Neural cell (in vitro differentiated cells): ENCODE measurements around the gene PRR33. TPM values are rescaled to one million over a fixed set of nuclear protein-coding genes. Genes with fewer than 3 reads are reported as not detected.

Source experiments
- H2AFZ ChIP-seq: fragments of 200-600, 300-800 bp; sonication (generic), shearing (Covaris generic); 2 replicates; pipeline ENCODE4 v1.6.0; 2014; ENCODE audit warnings: low read depth, mild to moderate bottlenecking, antibody characterized with exemption, low read length, moderate library complexity
- H3F3A ChIP-seq: fragments of 200-600 bp; shearing (Covaris generic); 2 replicates; pipeline ENCODE4 v1.6.1; 2016; ENCODE audit warnings: mild to moderate bottlenecking, moderate library complexity, mixed read lengths, antibody characterized with exemption, low read length; ENCODE audit not compliant: insufficient read depth, poor library complexity, severe bottlenecking
- H3K27ac ChIP-seq: fragments of 200-600, 300-800 bp; sonication (generic), shearing (Covaris generic); 2 replicates; pipeline ENCODE4 v1.5.1; 2014; ENCODE audit warnings: mild to moderate bottlenecking, low read length, moderate library complexity
- H3K27me3 ChIP-seq: fragments of 300-800, 200-600 bp; sonication (generic), shearing (Covaris generic); 2 replicates; pipeline ENCODE4 v1.6.0; 2014; ENCODE audit warnings: mild to moderate bottlenecking, low read depth, low read length, moderate library complexity; ENCODE audit not compliant: insufficient read depth
- H3K36me3 ChIP-seq: fragments of 300-800, 200-600 bp; sonication (generic), shearing (Covaris generic); 2 replicates; pipeline ENCODE4 v1.5.1; 2014; ENCODE audit warnings: mild to moderate bottlenecking, antibody characterized with exemption, low read length, moderate library complexity; ENCODE audit not compliant: insufficient read depth
- H3K4me2 ChIP-seq: fragments of 300-800, 200-600 bp; sonication (generic), shearing (Covaris generic); 2 replicates; pipeline ENCODE4 v1.6.0; 2014; ENCODE audit warnings: mild to moderate bottlenecking, low read length
- H3K4me3 ChIP-seq: fragments of 300-800, 200-600 bp; sonication (generic), shearing (Covaris generic); 2 replicates; pipeline ENCODE4 v1.5.1; 2014; ENCODE audit warnings: mild to moderate bottlenecking, low read length, moderate library complexity
- H3K79me2 ChIP-seq: fragments of 200-600 bp; shearing (Covaris generic); replicated peaks from 2 replicates; pipeline ENCODE4 v1.6.0; 2014; ENCODE audit warnings: mild to moderate bottlenecking, low read length, moderate library complexity; ENCODE audit not compliant: insufficient read depth
- H3K9ac ChIP-seq: fragments of 300-800, 200-600 bp; sonication (generic), shearing (Covaris generic); 2 replicates; pipeline ENCODE4 v1.6.1; 2016; ENCODE audit warnings: mild to moderate bottlenecking, low read length, mixed read lengths
- H3K9me2 ChIP-seq: fragments of 200-600 bp; shearing (Covaris generic); 2 replicates; pipeline ENCODE4 v1.6.1; 2016; ENCODE audit warnings: mild to moderate bottlenecking, low read length, mixed read lengths; ENCODE audit not compliant: insufficient read depth
- H3K9me3 ChIP-seq: fragments of 200-600, 300-800 bp; sonication (generic), shearing (Covaris generic); 2 replicates; pipeline ENCODE4 v1.6.1; 2016; ENCODE audit warnings: mild to moderate bottlenecking, mixed run types, low read length, moderate library complexity, mixed read lengths
- H4K20me1 ChIP-seq: fragments of 200-600 bp; shearing (Covaris generic); 2 replicates; pipeline ENCODE4 v1.6.1; 2016; ENCODE audit warnings: mild to moderate bottlenecking, mixed run types; ENCODE audit not compliant: insufficient read depth
- EP300 ChIP-seq: fragments of 450-650 bp; conservative IDR thresholded peaks from 2 replicates; pipeline ENCODE4 v1.6.1; 2014; ENCODE audit warnings: antibody characterized with exemption, mild to moderate bottlenecking, moderate library complexity; ENCODE audit not compliant: poor library complexity, severe bottlenecking
- EZH2 ChIP-seq: fragments of 200-600, 300-800 bp; shearing (Covaris generic), sonication (generic); IDR thresholded peaks from 2 replicates; pipeline ENCODE4 v1.6.1; 2014; ENCODE audit warnings: antibody characterized with exemption, low read length, borderline replicate concordance, mild to moderate bottlenecking; ENCODE audit not compliant: insufficient read depth, poor library complexity, severe bottlenecking
- MXI1 ChIP-seq: fragments of 450-650 bp; conservative IDR thresholded peaks from 2 replicates; pipeline ENCODE4 v1.6.1; 2014; ENCODE audit warnings: antibody characterized with exemption, mild to moderate bottlenecking; ENCODE audit not compliant: poor library complexity, severe bottlenecking
- POLR2AphosphoS5 ChIP-seq: IDR thresholded peaks from 2 replicates; pipeline ENCODE4 v1.6.1; 2012
- RAD21 ChIP-seq: fragments of 450-650 bp; conservative IDR thresholded peaks from 2 replicates; pipeline ENCODE4 v1.6.1; 2014; ENCODE audit warnings: antibody characterized with exemption, mild to moderate bottlenecking, moderate library complexity
- SMC3 ChIP-seq: fragments of 450-650 bp; conservative IDR thresholded peaks from 2 replicates; pipeline ENCODE4 v1.6.1; 2014; ENCODE audit warnings: antibody characterized with exemption, mild to moderate bottlenecking, moderate library complexity; ENCODE audit not compliant: poor library complexity
- TAF1 ChIP-seq: IDR thresholded peaks from 2 replicates; pipeline ENCODE4 v1.6.1; 2012; ENCODE audit warnings: low read depth
- polyA plus RNA-seq: library from polyadenylated mRNA; depleted of rRNA; stranded (reverse); fragments of >200 nt; gene quantifications from 2 replicates; pipeline ENCODE4 v1.2.3, GENCODE V29; 2014
- TF ChIP-seq, protein P1 (sequence below): IDR thresholded peaks from 2 replicates; pipeline ENCODE4 v1.6.1; 2012; ENCODE audit warnings: borderline replicate concordance
- TF ChIP-seq, protein P2 (sequence below): fragments of 450-650 bp; IDR thresholded peaks from 2 replicates; pipeline ENCODE4 v1.5.1; 2014; ENCODE audit warnings: antibody characterized with exemption, mild to moderate bottlenecking, moderate library complexity; ENCODE audit not compliant: poor library complexity, severe bottlenecking

PRR33 gene
- polyA plus RNA-seq, 1 donor from 2014 or later = not detected

DNA sequence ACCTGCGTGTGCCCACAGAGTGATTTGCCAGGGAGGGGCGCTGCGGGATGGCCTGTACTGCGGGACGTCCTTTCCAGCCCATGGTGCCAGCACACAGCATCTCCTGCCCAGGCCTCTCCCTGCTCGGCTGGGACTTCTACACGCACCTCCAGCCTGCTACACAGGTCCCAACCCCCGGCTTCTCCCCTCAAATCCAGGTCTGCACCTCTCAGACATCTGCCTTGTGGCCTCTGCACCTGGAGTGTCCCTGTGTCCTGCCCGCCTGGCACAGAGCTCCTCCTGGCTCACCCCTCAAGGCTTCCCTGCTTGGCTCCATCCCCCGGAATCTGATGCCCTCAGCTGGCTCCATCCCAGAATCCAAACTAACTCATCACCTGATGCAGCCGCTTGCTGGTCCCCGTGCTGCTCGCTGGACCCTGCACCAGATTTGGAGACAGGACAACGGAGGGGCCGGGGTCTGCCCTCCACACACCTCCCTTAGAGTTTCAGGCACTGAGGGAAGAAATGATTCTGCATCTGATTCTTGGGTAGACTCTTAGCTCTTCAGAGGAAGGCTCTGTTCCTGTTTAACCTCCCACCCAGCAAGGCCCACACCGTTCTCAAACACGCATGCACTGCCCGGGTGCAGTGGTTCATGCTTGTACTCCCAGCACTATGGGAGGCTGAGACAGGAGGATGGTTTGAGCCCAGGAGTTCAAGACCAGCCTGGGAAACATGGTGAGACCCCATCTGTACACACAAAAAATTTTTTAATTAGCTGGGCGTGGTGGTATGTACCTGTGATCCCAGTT, 42.9 kb downstream of the PRR33 start:
- Histone ChIP-seq H4K20me1 (no peaks in the 10 kb centered on the region), H3K27me3 (no peaks in the 10 kb centered on the region), H2AFZ (no peak overlapping the region), H3K4me3 (no peak overlapping the region), H3K9ac (no peak overlapping the region), H3K79me2 (no peaks in the 10 kb centered on the region), H3K4me2 (no peak overlapping the region), H3K36me3 (no peaks in the 10 kb centered on the region), H3K27ac (no peak overlapping the region), H3K9me3 (no peaks in the 10 kb centered on the region), H3F3A (no peaks in the 10 kb centered on the region), H3K9me2 (no peaks in the 10 kb centered on the region)
- no peak for TF ChIP-seq EZH2

DNA sequence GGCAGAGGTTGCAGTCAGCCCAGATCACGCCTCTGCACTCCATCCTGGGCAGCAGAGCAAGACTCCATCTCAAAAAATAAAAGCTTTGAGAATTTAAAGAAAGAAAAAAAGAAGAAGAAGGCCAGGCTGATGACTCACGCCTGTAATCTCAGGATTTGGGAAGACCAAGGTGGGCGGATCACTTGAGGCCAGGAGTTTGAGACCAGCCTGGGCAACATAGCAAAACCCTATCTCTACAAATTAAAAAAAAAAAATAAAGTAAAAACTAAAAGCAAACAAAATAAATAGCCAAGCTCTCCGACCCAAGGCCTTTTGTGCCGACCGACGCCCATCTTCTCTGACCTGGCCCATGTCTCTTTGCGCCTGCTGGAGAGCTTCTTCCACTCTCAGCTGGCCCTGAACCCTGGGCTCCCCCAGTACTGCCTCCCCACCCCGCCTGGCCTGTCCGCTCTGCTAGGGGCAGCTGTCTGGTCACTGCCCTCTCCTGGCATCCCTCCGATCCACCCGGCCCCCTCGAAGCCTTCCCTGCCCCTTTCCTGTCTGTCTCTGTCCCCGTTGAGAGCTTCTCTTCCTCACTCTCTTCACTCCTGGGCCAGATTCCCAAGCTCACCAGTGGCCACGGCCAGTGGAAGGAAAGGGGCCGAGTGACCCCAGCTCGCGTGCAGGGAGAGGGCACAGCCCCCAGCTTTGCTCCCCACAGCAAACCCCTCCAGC, 43.6 kb downstream of the PRR33 start:
- H4K20me1 ChIP-seq = no peaks in the 10 kb centered on the region
- H3F3A ChIP-seq = no peaks in the 10 kb centered on the region
- H2AFZ ChIP-seq = no peak overlapping the region
- H3K36me3 ChIP-seq = no peaks in the 10 kb centered on the region
- no peaks in the 10 kb centered on the region for H3K79me2 ChIP-seq
- H3K9me2 ChIP-seq = no peaks in the 10 kb centered on the region
- H3K4me2 ChIP-seq = no peak overlapping the region
- H3K9me3 ChIP-seq = no peaks in the 10 kb centered on the region
- TF ChIP-seq SMC3 (no peak), RAD21 (no peak), EP300 (no peak), TAF1 (no peak), EZH2 (no peak), POLR2AphosphoS5 (no peak), MXI1 (no peak)
- TF ChIP-seq, protein P1, sequence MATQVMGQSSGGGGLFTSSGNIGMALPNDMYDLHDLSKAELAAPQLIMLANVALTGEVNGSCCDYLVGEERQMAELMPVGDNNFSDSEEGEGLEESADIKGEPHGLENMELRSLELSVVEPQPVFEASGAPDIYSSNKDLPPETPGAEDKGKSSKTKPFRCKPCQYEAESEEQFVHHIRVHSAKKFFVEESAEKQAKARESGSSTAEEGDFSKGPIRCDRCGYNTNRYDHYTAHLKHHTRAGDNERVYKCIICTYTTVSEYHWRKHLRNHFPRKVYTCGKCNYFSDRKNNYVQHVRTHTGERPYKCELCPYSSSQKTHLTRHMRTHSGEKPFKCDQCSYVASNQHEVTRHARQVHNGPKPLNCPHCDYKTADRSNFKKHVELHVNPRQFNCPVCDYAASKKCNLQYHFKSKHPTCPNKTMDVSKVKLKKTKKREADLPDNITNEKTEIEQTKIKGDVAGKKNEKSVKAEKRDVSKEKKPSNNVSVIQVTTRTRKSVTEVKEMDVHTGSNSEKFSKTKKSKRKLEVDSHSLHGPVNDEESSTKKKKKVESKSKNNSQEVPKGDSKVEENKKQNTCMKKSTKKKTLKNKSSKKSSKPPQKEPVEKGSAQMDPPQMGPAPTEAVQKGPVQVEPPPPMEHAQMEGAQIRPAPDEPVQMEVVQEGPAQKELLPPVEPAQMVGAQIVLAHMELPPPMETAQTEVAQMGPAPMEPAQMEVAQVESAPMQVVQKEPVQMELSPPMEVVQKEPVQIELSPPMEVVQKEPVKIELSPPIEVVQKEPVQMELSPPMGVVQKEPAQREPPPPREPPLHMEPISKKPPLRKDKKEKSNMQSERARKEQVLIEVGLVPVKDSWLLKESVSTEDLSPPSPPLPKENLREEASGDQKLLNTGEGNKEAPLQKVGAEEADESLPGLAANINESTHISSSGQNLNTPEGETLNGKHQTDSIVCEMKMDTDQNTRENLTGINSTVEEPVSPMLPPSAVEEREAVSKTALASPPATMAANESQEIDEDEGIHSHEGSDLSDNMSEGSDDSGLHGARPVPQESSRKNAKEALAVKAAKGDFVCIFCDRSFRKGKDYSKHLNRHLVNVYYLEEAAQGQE = no peak
- TF ChIP-seq, protein P2, sequence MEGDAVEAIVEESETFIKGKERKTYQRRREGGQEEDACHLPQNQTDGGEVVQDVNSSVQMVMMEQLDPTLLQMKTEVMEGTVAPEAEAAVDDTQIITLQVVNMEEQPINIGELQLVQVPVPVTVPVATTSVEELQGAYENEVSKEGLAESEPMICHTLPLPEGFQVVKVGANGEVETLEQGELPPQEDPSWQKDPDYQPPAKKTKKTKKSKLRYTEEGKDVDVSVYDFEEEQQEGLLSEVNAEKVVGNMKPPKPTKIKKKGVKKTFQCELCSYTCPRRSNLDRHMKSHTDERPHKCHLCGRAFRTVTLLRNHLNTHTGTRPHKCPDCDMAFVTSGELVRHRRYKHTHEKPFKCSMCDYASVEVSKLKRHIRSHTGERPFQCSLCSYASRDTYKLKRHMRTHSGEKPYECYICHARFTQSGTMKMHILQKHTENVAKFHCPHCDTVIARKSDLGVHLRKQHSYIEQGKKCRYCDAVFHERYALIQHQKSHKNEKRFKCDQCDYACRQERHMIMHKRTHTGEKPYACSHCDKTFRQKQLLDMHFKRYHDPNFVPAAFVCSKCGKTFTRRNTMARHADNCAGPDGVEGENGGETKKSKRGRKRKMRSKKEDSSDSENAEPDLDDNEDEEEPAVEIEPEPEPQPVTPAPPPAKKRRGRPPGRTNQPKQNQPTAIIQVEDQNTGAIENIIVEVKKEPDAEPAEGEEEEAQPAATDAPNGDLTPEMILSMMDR = no peak
- H3K9ac ChIP-seq = no peak overlapping the region
- no peak overlapping the region for H3K27ac ChIP-seq
- no peak overlapping the region for H3K4me3 ChIP-seq
- no peaks in the 10 kb centered on the region for H3K27me3 ChIP-seq
